VCaP (cell line): ENCODE results near the gene TAF4.
A peak's percentile ranks its signal among the peaks of the same experiment; 100 is the strongest.

Experiments
- H3K27ac ChIP-seq: fragments of 450-650 bp; 2 replicates; pipeline ENCODE4 v1.5.1; 2017
- TF ChIP-seq, protein P1 (sequence below): fragments of 450-650 bp; conservative IDR thresholded peaks from 2 replicates; pipeline ENCODE4 v1.5.1; 2017; ENCODE audit warnings: mild to moderate bottlenecking, moderate library complexity

Gene TAF4

DNA sequence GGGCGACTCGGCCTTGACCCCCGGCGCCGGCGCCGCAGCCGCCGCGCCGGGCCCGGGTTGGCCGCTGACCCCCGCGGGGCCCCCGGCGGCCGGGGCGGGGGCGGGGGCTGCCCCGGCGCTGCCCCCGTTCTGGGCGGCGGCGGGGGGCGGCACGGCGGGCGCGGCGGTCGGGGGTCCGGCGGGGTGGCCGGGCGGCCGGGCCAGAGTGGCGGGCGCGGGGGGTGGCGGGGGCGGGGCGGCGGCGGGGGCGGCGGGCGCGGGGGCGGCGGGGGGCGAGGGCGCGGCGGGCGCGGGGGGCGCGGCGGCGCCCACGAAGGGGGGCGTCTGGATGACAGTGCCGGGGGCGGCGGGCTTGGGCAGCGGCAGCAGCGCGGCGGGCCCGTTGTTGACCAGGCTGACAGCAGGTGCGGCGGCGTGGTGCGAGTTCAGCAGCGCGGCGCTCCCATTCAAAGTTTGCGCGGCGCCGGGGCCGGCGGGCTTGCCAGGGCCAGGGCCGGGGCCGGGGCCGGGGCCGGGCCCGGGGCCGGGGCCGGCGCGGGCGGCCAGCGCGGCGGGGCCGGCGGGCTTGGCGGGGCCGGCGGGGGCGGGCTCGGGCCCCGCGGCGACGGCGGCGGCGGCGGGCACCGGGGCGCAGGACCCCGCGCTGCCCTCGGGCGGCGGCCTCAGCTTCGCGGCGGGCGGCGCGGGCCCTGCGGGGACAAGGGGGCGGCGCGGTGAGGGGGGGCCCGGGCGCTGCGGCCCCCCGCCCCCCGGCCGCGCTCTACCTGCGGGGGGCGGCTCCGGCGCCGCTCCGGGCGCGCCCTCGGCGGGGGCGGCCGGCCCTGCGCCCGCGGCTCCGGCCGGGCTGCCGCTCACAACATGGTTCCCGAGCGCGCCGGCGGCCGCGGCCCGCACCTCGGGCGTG lies 659 bp downstream of the TAF4 start:
- peak overlapping the region; percentile 97 for H3K27ac ChIP-seq
- TF ChIP-seq, protein P1, sequence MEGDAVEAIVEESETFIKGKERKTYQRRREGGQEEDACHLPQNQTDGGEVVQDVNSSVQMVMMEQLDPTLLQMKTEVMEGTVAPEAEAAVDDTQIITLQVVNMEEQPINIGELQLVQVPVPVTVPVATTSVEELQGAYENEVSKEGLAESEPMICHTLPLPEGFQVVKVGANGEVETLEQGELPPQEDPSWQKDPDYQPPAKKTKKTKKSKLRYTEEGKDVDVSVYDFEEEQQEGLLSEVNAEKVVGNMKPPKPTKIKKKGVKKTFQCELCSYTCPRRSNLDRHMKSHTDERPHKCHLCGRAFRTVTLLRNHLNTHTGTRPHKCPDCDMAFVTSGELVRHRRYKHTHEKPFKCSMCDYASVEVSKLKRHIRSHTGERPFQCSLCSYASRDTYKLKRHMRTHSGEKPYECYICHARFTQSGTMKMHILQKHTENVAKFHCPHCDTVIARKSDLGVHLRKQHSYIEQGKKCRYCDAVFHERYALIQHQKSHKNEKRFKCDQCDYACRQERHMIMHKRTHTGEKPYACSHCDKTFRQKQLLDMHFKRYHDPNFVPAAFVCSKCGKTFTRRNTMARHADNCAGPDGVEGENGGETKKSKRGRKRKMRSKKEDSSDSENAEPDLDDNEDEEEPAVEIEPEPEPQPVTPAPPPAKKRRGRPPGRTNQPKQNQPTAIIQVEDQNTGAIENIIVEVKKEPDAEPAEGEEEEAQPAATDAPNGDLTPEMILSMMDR, result no peak

- TF ChIP-seq, protein P1, result no peak
- peak overlapping the region; percentile 65 for H3K27ac ChIP-seq
Measured at GRCh38 chr20:62063981-62064769, 1.5 kb downstream of the TAF4 start.

DNA sequence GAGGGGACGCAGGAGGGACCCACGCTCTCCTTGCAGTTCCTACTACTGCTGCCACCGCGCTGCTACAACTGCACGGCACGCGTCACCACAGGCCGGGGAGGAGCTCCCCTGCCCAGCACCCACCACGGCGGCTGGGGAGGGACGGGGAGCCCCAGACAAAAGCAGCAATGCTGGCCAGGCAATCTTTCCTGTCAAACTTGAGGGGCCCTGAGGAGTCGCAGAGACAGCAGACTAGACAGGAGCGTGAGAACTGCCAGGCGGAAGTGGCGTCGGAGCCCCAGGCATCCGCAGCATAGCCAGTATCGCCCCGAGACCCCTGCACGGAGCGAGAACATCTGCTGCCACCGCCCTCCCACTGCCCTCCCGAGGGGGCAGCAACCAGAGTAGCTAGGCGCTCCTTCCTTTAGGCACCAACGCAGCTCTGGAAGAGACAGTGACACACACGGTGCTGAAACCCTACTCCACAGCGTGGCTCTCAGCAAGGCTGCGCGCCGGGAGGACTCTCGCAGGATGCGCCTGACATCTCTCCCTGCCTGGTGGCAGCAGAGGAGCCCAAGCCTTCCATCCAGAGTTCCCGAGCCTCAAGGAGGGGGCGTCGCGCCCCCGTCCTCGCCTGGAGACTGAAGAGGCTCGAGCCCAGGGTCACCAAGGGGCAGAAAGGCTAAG lies 2.2 kb downstream of the TAF4 start:
- H3K27ac ChIP-seq, result peak overlapping the region; percentile 65
- TF ChIP-seq, protein P1, result no peak

DNA sequence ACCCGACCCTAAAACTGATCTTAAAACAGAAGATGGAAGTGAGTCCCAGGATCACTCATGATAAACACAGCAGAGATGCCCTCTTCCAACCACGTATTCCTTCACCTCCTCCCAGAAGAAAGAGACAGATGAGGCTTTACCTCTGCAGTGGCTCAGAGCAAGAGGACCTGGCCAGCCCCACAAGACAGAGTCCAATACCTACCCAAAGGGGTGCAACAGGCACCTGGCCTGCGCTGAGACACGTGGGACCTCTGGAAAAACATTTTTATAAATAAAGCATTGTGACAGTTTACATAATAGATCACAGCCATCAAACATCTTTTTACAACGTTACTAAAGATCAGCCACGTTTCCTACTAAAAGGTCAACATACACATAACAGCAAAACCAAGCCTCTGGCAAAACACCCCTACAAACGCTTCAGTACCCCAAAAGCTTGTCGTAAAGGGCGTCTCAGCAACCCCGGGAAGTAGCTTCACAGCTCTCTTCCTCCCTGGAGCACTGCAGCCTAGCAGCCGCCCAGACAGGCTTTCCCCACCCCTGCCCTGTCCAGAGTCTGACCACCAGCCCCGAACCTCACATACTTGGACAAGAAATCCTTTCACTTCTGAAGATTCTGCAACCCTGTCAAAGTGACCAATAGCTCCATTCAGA lies 2.9 kb downstream of the TAF4 start:
- TF ChIP-seq, protein P1, result no peak
- peak overlapping the region; percentile 65 for H3K27ac ChIP-seq

DNA sequence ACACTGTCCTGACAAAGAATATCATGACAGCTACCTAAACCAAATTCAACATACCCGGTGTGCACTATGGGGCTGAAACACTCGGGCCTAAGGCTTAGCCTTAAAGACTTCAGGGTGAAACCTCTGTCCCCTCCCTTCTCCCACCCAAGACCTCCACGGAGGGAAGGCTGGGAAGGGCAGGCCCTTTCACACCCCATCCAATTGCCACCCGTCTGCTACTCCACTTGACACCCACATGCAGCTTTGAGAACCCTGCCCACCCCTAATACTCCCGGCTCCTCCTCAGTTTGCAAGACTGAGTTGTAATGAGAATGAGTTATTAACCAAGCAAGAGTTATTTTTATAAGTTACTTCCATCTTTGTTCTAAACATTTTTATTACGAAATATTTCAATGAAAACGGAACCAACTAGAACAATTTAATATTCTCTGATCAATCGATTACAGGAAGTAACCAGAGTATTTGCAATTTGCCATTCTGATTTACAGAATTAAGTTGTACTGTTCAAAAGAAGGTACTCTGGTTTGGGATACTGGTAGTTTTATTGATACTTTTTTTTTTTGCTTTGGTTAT lies 3.7 kb downstream of the TAF4 start:
- TF ChIP-seq, protein P1, result no peak
- peak overlapping the region; percentile 65; the same call in 1 of the 2 replicates for H3K27ac ChIP-seq

DNA sequence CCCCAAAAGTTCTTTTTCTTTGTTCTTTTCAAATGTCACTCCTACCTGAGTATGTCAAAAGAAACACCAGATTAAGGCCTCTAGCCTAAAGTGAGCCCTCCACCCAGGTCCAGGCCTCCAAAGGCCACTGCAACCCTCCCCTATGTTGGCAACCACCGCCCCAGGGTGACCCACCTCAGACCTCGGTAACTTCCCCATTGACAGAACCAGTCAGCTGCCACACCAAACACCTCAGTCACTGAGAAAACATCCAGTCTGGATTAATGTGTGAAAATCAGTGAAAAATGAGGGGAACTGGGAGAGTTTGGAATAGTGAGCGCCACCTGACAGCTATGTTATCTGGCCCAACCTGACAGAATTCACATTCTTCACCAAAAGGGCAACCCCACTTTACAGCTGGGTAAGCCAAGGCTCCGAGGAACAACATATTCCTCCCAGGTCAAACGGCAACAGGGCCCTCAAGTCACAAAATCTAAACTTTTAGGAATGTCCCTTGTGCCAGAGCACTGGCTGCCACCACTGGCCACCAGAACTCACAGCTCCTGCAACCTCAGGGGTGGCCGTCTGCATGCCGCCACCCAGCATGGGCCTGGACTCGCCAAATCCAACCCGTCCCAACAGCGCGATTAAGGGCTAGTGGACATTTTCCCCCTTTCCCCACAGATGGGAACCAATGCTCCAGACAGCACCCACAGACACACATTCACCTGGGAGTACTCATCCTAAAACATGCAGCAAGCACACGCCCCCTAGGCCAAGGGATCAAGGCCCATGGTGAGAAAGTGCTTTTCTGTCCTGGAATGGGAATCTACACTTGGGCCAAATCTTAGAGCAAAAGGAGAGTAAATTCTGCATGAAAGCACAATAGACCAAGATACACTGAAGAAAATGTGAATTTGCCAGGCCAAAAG lies 4.8 kb downstream of the TAF4 start:
- TF ChIP-seq, protein P1, result no peak
- no peak overlapping the region for H3K27ac ChIP-seq
